Right atrium auricular region (tissue), 2 donors: Measurements from ENCODE around the gene ZNF334. TPM values are rescaled to one million over a fixed set of nuclear protein-coding genes. Genes with fewer than 3 reads are reported as not detected.

Experiments
- DNase-seq: peaks from one replicate; pipeline ENCODE4 v3.0.0-alpha.2; 2019; ENCODE audit warnings: low spot score
- H3K27ac ChIP-seq, 2 donors: fragments of 200-600 bp; sonication (generic); 1 replicate in 1 of 2; 2 replicates in 1 of 2; pipeline ENCODE4 v1.5.1; 2016 to 2019
- H3K27me3 ChIP-seq, 2 donors: fragments of 200-600 bp; sonication (generic); one replicate each; pipeline versions ENCODE4 v1.5.1 to v1.6.0; 2017 to 2019
- H3K36me3 ChIP-seq: fragments of 200-600 bp; sonication (generic); one replicate; pipeline ENCODE4 v1.5.1; 2016
- H3K4me1 ChIP-seq, 2 donors: fragments of 200-600 bp; sonication (generic); one replicate each; pipeline versions ENCODE4 v1.5.1 to v1.6.0; 2017 to 2019
- H3K4me3 ChIP-seq, 2 donors: fragments of 200-600 bp; sonication (generic); 1 replicate in 1 of 2; 2 replicates in 1 of 2; pipeline ENCODE4 v1.5.1; 2017 to 2019; ENCODE audit warnings: mild to moderate bottlenecking in 1 of 2, moderate library complexity in 1 of 2
- H3K9me3 ChIP-seq, 2 donors: fragments of 200-600 bp; sonication (generic); one replicate each; pipeline ENCODE4 v1.5.1; 2019
- CTCF ChIP-seq, 2 donors: fragments of 200-600 bp; sonication (generic); IDR thresholded peaks; one replicate each; pipeline ENCODE4 v1.5.1; 2019; ENCODE audit warnings: antibody characterized with exemption in 2 of 2
- total RNA-seq, 2 donors: library from RNA; depleted of rRNA; stranded (reverse); fragments of >200 nt; gene quantifications; one replicate each; pipeline ENCODE4 v1.1.0, GENCODE V29; 2016

ZNF334 gene
- total RNA-seq, 2 donors from 2014 or later = 0.79 to 1.3 TPM

GRCh38 chr20:46558511-46558959 lies 45.2 kb upstream of the ZNF334 start:
- H3K4me1 ChIP-seq = peaks cover 0 to 15% of the 10 kb centered on the region in 2 donors
- no peak overlapping the region for H3K27ac ChIP-seq
- H3K36me3 ChIP-seq = no peaks in the 10 kb centered on the region
- H3K27me3 ChIP-seq = no peaks in the 10 kb centered on the region
- H3K9me3 ChIP-seq = no peaks in the 10 kb centered on the region
- peak; percentile 59 for DNase-seq
- H3K4me3 ChIP-seq = no peak overlapping the region
- no peak for TF ChIP-seq CTCF (IDR thresholded peaks at IDR 0.05)

GRCh38 chr20:46557231-46557956 lies 44.0 kb upstream of the ZNF334 start:
- H3K27me3 ChIP-seq = no peaks in the 10 kb centered on the region
- H3K36me3 ChIP-seq = no peaks in the 10 kb centered on the region
- H3K27ac ChIP-seq = no peak overlapping the region
- no peaks in the 10 kb centered on the region for H3K9me3 ChIP-seq
- no peak overlapping the region for H3K4me3 ChIP-seq
- DNase-seq = no peak
- no peak for TF ChIP-seq CTCF (IDR thresholded peaks at IDR 0.05)
- H3K4me1 ChIP-seq = peaks cover 0 to 7% of the 10 kb centered on the region in 2 donors

- H3K36me3 ChIP-seq = no peaks in the 10 kb centered on the region
- no peaks in the 10 kb centered on the region for H3K27me3 ChIP-seq
- H3K4me1 ChIP-seq = no peaks in the 10 kb centered on the region
- H3K9me3 ChIP-seq = no peaks in the 10 kb centered on the region
- no peak for DNase-seq
- H3K27ac ChIP-seq = no peak overlapping the region
- no peak overlapping the region for H3K4me3 ChIP-seq
- no peak for TF ChIP-seq CTCF (IDR thresholded peaks at IDR 0.05)
These were observed 42.1 kb upstream of the ZNF334 start for GRCh38 chr20:46555370-46555956.

- Histone ChIP-seq H3K36me3 (no peaks in the 10 kb centered on the region), H3K4me1 (no peaks in the 10 kb centered on the region), H3K9me3 (no peaks in the 10 kb centered on the region), H3K4me3 (no peak overlapping the region), H3K27ac (no peak overlapping the region), H3K27me3 (no peaks in the 10 kb centered on the region)
- no peak for TF ChIP-seq CTCF (IDR thresholded peaks at IDR 0.05)
- no peak for DNase-seq
These were observed 41.5 kb upstream of the ZNF334 start for GRCh38 chr20:46554828-46555227.

GRCh38 chr20:46553926-46554325 lies 40.6 kb upstream of the ZNF334 start:
- H3K4me3 ChIP-seq = no peak overlapping the region
- no peaks in the 10 kb centered on the region for H3K9me3 ChIP-seq
- H3K27ac ChIP-seq = no peak overlapping the region
- no peak for TF ChIP-seq CTCF (IDR thresholded peaks at IDR 0.05)
- no peak for DNase-seq
- H3K27me3 ChIP-seq = no peaks in the 10 kb centered on the region
- no peaks in the 10 kb centered on the region for H3K36me3 ChIP-seq
- H3K4me1 ChIP-seq = no peaks in the 10 kb centered on the region
